OCI-LY7 (cell line): ENCODE measurements around the gene ZSCAN10. TPM values are rescaled to one million over a fixed set of nuclear protein-coding genes. Genes with fewer than 3 reads are reported as not detected.

ENCODE experiments used
- BruUV-seq: library from RNA; stranded (reverse); fragments of 400-500 nt; replicated peaks from 2 replicates; lab custom pipeline; 2021; lab: Mats Ljungman, UMichigan
- CTCF ChIA-PET: fragments of 300-600 bp; sonication (Branson Sonifier 250); formaldehyde crosslinking; loops from one replicate; lab custom pipeline; 2022; ENCODE audit warnings: antibody characterized with exemption; ENCODE audit not compliant: unreplicated experiment; lab: Charles Lee
- POLR2A ChIA-PET: fragments of 300-600 bp; sonication (Branson Sonifier 250); formaldehyde crosslinking; loops from one replicate; lab custom pipeline; 2022; ENCODE audit warnings: antibody characterized with exemption; lab: Charles Lee
- DNase-seq: peaks from one replicate; pipeline ENCODE4 v3.0.0-alpha.2; 2015; ENCODE audit warnings: low spot score
- H2AFZ ChIP-seq: fragments of 200-600 bp; sonication (generic), shearing (Covaris generic); 2 replicates; pipeline ENCODE4 v1.6.1; 2014; ENCODE audit warnings: mild to moderate bottlenecking, antibody characterized with exemption, low read length, moderate library complexity
- H3K27ac ChIP-seq: fragments of 200-600 bp; sonication (generic); 2 replicates; pipeline ENCODE4 v1.5.1; 2014; ENCODE audit warnings: mixed run types, low read depth, mild to moderate bottlenecking, moderate library complexity, low read length, inconsistent platforms; ENCODE audit not compliant: poor library complexity, severe bottlenecking
- H3K36me3 ChIP-seq: fragments of 200-600 bp; sonication (generic); 2 replicates; pipeline ENCODE4 v1.6.1; 2014; ENCODE audit warnings: mild to moderate bottlenecking, antibody characterized with exemption, low read length, moderate library complexity, mixed read lengths; ENCODE audit not compliant: insufficient read depth
- H3K4me1 ChIP-seq: fragments of 200-600 bp; sonication (generic); 2 replicates; pipeline ENCODE4 v1.5.1; 2014; ENCODE audit warnings: mild to moderate bottlenecking, low read length; ENCODE audit not compliant: insufficient read depth, poor library complexity, severe bottlenecking
- H3K4me2 ChIP-seq: fragments of 200-600 bp; sonication (generic); 2 replicates; pipeline ENCODE4 v1.6.1; 2014; ENCODE audit warnings: mild to moderate bottlenecking, low read length
- H3K4me3 ChIP-seq: fragments of 200-600 bp; sonication (generic); 2 replicates; pipeline ENCODE4 v1.5.1; 2014; ENCODE audit warnings: mild to moderate bottlenecking, low read depth, low read length; ENCODE audit not compliant: poor library complexity, severe bottlenecking
- H3K79me2 ChIP-seq: fragments of 200-600 bp; sonication (generic); 2 replicates; pipeline ENCODE4 v1.6.1; 2016; ENCODE audit warnings: low read depth, mild to moderate bottlenecking, low read length, moderate library complexity, mixed read lengths; ENCODE audit not compliant: insufficient read depth
- H3K9me2 ChIP-seq: fragments of 200-600 bp; sonication (generic); 2 replicates; pipeline ENCODE4 v1.6.1; 2016; ENCODE audit warnings: mild to moderate bottlenecking, low read length, mixed read lengths; ENCODE audit not compliant: insufficient read depth
- H3K9me3 ChIP-seq: fragments of 200-600 bp; sonication (generic); 2 replicates; pipeline ENCODE4 v1.6.1; 2014; ENCODE audit warnings: mild to moderate bottlenecking, mixed run types, low read length, mixed read lengths
- H4K20me1 ChIP-seq: fragments of 200-600 bp; sonication (generic); 2 replicates; pipeline ENCODE4 v1.6.1; 2014; ENCODE audit warnings: mild to moderate bottlenecking, antibody characterized with exemption, low read length, moderate library complexity, mixed read lengths; ENCODE audit not compliant: insufficient read depth
- EZH2phosphoT487 ChIP-seq: fragments of 200-600 bp; sonication (generic); IDR thresholded peaks from 2 replicates; pipeline ENCODE4 v1.6.1; 2018; ENCODE audit warnings: low read depth, borderline replicate concordance, mild to moderate bottlenecking, mixed run types, antibody characterized with exemption, low read length, moderate library complexity, mixed read lengths
- intact Hi-C: fragments of 100-400 bp; cut with micrococcal nuclease; formaldehyde crosslinking; loops from one replicate; pipeline ENCODE4 v1.10.0; 2022; ENCODE audit not compliant: unreplicated experiment
- total RNA-seq, 2 experiments: library from RNA; depleted of rRNA in 1 of 2; stranded (reverse); fragments of >200 nt in 1 of 2; shearing (Covaris generic) in 1 of 2; gene quantifications; 2 replicates each; pipeline ENCODE4 v1.2.3, GENCODE V29; 2014 to 2022
- TF ChIP-seq, protein P1 (sequence below): fragments of 200-600 bp; sonication (generic); conservative IDR thresholded peaks from 2 replicates; pipeline ENCODE4 v1.5.1; 2014; ENCODE audit warnings: mild to moderate bottlenecking, antibody characterized with exemption, low read length, moderate library complexity, mixed read lengths

Gene ZSCAN10
- total RNA-seq, 2 experiments from 2014 or later: 0.09 to 0.49 TPM

DNA sequence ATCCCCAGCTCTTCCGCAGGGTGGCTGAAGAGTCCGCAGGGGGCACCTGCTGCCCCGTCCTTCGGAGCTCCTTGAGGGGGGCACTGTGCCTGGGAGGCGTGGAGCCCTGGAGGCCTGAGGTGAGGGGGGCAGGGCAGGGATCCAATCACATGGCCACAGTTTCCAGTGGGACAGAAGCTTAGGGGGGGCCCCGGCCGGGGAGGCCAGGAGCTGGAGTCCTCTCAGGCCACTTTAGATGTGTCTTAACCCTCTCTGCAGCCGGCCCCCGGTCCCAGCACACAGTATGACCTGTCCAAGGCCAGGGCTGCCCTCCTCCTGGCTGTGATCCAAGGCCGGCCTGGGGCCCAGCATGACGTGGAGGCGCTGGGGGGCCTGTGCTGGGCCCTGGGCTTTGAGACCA, 46.6 kb upstream of the ZSCAN10 start:
- TF ChIP-seq EZH2phosphoT487: no peak
- TF ChIP-seq, protein P1, sequence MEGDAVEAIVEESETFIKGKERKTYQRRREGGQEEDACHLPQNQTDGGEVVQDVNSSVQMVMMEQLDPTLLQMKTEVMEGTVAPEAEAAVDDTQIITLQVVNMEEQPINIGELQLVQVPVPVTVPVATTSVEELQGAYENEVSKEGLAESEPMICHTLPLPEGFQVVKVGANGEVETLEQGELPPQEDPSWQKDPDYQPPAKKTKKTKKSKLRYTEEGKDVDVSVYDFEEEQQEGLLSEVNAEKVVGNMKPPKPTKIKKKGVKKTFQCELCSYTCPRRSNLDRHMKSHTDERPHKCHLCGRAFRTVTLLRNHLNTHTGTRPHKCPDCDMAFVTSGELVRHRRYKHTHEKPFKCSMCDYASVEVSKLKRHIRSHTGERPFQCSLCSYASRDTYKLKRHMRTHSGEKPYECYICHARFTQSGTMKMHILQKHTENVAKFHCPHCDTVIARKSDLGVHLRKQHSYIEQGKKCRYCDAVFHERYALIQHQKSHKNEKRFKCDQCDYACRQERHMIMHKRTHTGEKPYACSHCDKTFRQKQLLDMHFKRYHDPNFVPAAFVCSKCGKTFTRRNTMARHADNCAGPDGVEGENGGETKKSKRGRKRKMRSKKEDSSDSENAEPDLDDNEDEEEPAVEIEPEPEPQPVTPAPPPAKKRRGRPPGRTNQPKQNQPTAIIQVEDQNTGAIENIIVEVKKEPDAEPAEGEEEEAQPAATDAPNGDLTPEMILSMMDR: no peak
- no peak overlapping the region for H2AFZ ChIP-seq
- H3K36me3 ChIP-seq: peaks cover 6% of the 10 kb centered on the region; the same call in 1 of the 2 replicates
- no peaks in the 10 kb centered on the region for H3K79me2 ChIP-seq
- no TSS peak for BruUV-seq
- H3K4me3 ChIP-seq: no peak overlapping the region
- peaks cover 7% of the 10 kb centered on the region for H3K4me1 ChIP-seq
- POLR2A ChIA-PET: no interaction called here
- no peaks in the 10 kb centered on the region for H3K9me2 ChIP-seq
- intact Hi-C loops: no loop called here
- no peak overlapping the region for H3K27ac ChIP-seq
- no peak for DNase-seq
- CTCF ChIA-PET: no interaction called here
- no peaks in the 10 kb centered on the region for H4K20me1 ChIP-seq
- no peak overlapping the region for H3K4me2 ChIP-seq
- H3K9me3 ChIP-seq: no peaks in the 10 kb centered on the region

DNA sequence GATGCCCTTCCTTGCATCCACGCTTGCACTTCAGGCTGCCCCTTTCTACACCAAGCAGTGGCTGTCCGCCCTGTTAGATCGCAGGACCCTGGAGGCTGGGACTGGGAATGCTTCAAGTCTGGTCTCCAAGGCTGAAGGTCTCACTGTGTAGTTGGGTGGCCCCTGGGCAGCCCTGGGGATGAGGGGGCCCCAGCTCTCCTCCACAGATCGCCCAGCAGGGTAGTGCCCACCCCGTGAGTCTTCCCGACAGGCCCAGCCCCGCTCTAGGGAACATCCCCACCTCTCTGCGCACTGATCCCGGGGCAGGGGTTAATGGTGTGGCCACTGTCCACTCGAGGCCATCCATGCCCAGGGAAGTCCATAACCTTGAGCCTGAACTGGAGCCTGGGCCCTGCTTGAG, 46.1 kb upstream of the ZSCAN10 start:
- intact Hi-C loops: no loop called here
- BruUV-seq: no TSS peak
- Histone ChIP-seq H4K20me1 (no peaks in the 10 kb centered on the region), H3K9me3 (no peaks in the 10 kb centered on the region), H3K36me3 (peaks cover 6% of the 10 kb centered on the region; the same call in 1 of the 2 replicates), H2AFZ (no peak overlapping the region), H3K27ac (no peak overlapping the region), H3K4me1 (peaks cover 7% of the 10 kb centered on the region), H3K4me3 (no peak overlapping the region), H3K4me2 (no peak overlapping the region), H3K9me2 (no peaks in the 10 kb centered on the region), H3K79me2 (no peaks in the 10 kb centered on the region)
- CTCF ChIA-PET: no interaction called here
- POLR2A ChIA-PET: no interaction called here
- no peak for DNase-seq
- no peak for TF ChIP-seq EZH2phosphoT487
- TF ChIP-seq, protein P1: no peak

- CTCF ChIA-PET: interaction anchor here (0.7 kb wide), 1 partner anchor 675 kb away, joined by 3 read pairs; no protein-coding TSS in a partner anchor
- Histone ChIP-seq H3K4me1 (peaks cover 6% of the 10 kb centered on the region), H3K79me2 (no peaks in the 10 kb centered on the region), H3K36me3 (peaks cover 6% of the 10 kb centered on the region; the same call in 1 of the 2 replicates), H3K27ac (no peak overlapping the region), H3K9me3 (no peaks in the 10 kb centered on the region), H4K20me1 (no peaks in the 10 kb centered on the region), H3K4me2 (no peak overlapping the region), H3K4me3 (no peak overlapping the region), H3K9me2 (no peaks in the 10 kb centered on the region), H2AFZ (no peak overlapping the region)
- TF ChIP-seq, protein P1: no peak
- no peak for TF ChIP-seq EZH2phosphoT487
- intact Hi-C loops: no loop called here
- BruUV-seq: no TSS peak
- DNase-seq: no peak
- POLR2A ChIA-PET: no interaction called here
These were observed 45.4 kb upstream of the ZSCAN10 start for GRCh38 chr16:3144321-3144983.
